Right atrium auricular region (tissue), 2 donors: ENCODE data around the gene SMG1. TPM values are rescaled to one million over a fixed set of nuclear protein-coding genes. Genes with fewer than 3 reads are reported as not detected.
"Not testable (repeated sequence)": the region's sequence is repeated elsewhere in the genome, so short reads cannot be mapped to it uniquely, and the experiment has no call there.

Experiments used
- DNase-seq: peaks from one replicate; pipeline ENCODE4 v3.0.0-alpha.2; 2019; ENCODE audit warnings: low spot score
- H3K27ac ChIP-seq, 2 donors: fragments of 200-600 bp; sonication (generic); 1 replicate in 1 of 2; 2 replicates in 1 of 2; pipeline ENCODE4 v1.5.1; 2016 to 2019
- H3K27me3 ChIP-seq, 2 donors: fragments of 200-600 bp; sonication (generic); one replicate each; pipeline versions ENCODE4 v1.5.1 to v1.6.0; 2017 to 2019
- H3K36me3 ChIP-seq: fragments of 200-600 bp; sonication (generic); one replicate; pipeline ENCODE4 v1.5.1; 2016
- H3K4me1 ChIP-seq, 2 donors: fragments of 200-600 bp; sonication (generic); one replicate each; pipeline versions ENCODE4 v1.5.1 to v1.6.0; 2017 to 2019
- H3K4me3 ChIP-seq, 2 donors: fragments of 200-600 bp; sonication (generic); 1 replicate in 1 of 2; 2 replicates in 1 of 2; pipeline ENCODE4 v1.5.1; 2017 to 2019; ENCODE audit warnings: mild to moderate bottlenecking in 1 of 2, moderate library complexity in 1 of 2
- H3K9me3 ChIP-seq, 2 donors: fragments of 200-600 bp; sonication (generic); one replicate each; pipeline ENCODE4 v1.5.1; 2019
- CTCF ChIP-seq, 2 donors: fragments of 200-600 bp; sonication (generic); IDR thresholded peaks; one replicate each; pipeline ENCODE4 v1.5.1; 2019; ENCODE audit warnings: antibody characterized with exemption in 2 of 2
- total RNA-seq, 2 donors: library from RNA; depleted of rRNA; stranded (reverse); fragments of >200 nt; gene quantifications; one replicate each; pipeline ENCODE4 v1.1.0, GENCODE V29; 2016

Gene SMG1
- total RNA-seq, 2 donors from 2014 or later: 35.9 to 49.6 TPM

GRCh38 chr16:18959031-18959505 lies 32.9 kb upstream of the SMG1 start:
- Histone ChIP-seq H3K4me3 (no peak overlapping the region), H3K27ac (peak overlapping the region; percentile 58 to 89), H3K27me3 (no peaks in the 10 kb centered on the region), H3K9me3 (no peaks in the 10 kb centered on the region), H3K36me3 (no peaks in the 10 kb centered on the region), H3K4me1 (peaks cover 0 to 6% of the 10 kb centered on the region in 2 donors)
- TF ChIP-seq CTCF (IDR thresholded peaks at IDR 0.05): no peak
- no peak for DNase-seq

GRCh38 chr16:18958621-18959029 lies 32.4 kb upstream of the SMG1 start:
- H3K4me1 ChIP-seq: peaks cover 0 to 6% of the 10 kb centered on the region in 2 donors
- H3K36me3 ChIP-seq: no peaks in the 10 kb centered on the region
- H3K9me3 ChIP-seq: no peaks in the 10 kb centered on the region
- no peak for DNase-seq
- no peak for TF ChIP-seq CTCF (IDR thresholded peaks at IDR 0.05)
- no peak overlapping the region for H3K4me3 ChIP-seq
- no peaks in the 10 kb centered on the region for H3K27me3 ChIP-seq
- peak overlapping the region; percentile 58 to 89 for H3K27ac ChIP-seq

- peak overlapping the region in 1 of 2 donors; percentile 32 for H3K4me3 ChIP-seq
- H3K36me3 ChIP-seq, H3K27ac ChIP-seq, H3K4me1 ChIP-seq, DNase-seq, H3K9me3 ChIP-seq, H3K27me3 ChIP-seq: not testable (repeated sequence)
Measured at GRCh38 chr16:18956658-18957241, 30.5 kb upstream of the SMG1 start.

- H3K27ac ChIP-seq, H3K4me1 ChIP-seq, H3K36me3 ChIP-seq, H3K27me3 ChIP-seq, H3K9me3 ChIP-seq, DNase-seq: not testable (repeated sequence)
- peak overlapping the region in 1 of 2 donors; percentile 32 for H3K4me3 ChIP-seq
Measured at GRCh38 chr16:18955874-18956580, 29.8 kb upstream of the SMG1 start.

- Histone ChIP-seq H3K27me3 (no peaks in the 10 kb centered on the region), H3K27ac (no peak overlapping the region), H3K9me3 (no peaks in the 10 kb centered on the region), H3K4me3 (no peak overlapping the region), H3K4me1 (no peaks in the 10 kb centered on the region), H3K36me3 (no peaks in the 10 kb centered on the region)
- TF ChIP-seq CTCF (IDR thresholded peaks at IDR 0.05): no peak
- DNase-seq: no peak
Measured at GRCh38 chr16:18953547-18953946, 27.3 kb upstream of the SMG1 start.

GRCh38 chr16:18950469-18951185 lies 24.4 kb upstream of the SMG1 start:
- no peaks in the 10 kb centered on the region for H3K27me3 ChIP-seq

More at GRCh38 chr16:18950469-18951185, 24.4 kb upstream of the SMG1 start:
- H3K9me3 ChIP-seq: no peaks in the 10 kb centered on the region
- no peak for TF ChIP-seq CTCF (IDR thresholded peaks at IDR 0.05)
- H3K36me3 ChIP-seq: no peaks in the 10 kb centered on the region
- H3K27ac ChIP-seq: no peak overlapping the region
- H3K4me1 ChIP-seq: peaks cover 0 to 4% of the 10 kb centered on the region in 2 donors
- DNase-seq: no peak
- H3K4me3 ChIP-seq: no peak overlapping the region
